Astrocyte (in vitro differentiated cells and primary cell): Measurements from ENCODE around the gene THOP1. TPM values are rescaled to one million over a fixed set of nuclear protein-coding genes. Genes with fewer than 3 reads are reported as not detected.
A peak's percentile ranks its signal among the peaks of the same experiment; 100 is the strongest.

ENCODE experiments used
- DNase-seq: peaks from one replicate; pipeline ENCODE4 v3.0.0-alpha.2; 2010; ENCODE audit warnings: low read depth
- FAIRE-seq: peaks from 2 replicates; lab custom pipeline; 2011; peaks lifted over from hg19 to GRCh38; lab: Jason Lieb, UNC
- H2AFZ ChIP-seq: 2 replicates; pipeline ENCODE4 v1.6.0; 2012; ENCODE audit warnings: low read depth, low read length, inconsistent platforms
- H3K27ac ChIP-seq: 2 replicates; pipeline ENCODE4 v1.5.1; 2011; ENCODE audit warnings: low read depth, low read length, inconsistent platforms
- H3K27me3 ChIP-seq: 2 replicates; pipeline ENCODE4 v1.6.0; 2011; ENCODE audit warnings: low read length, inconsistent platforms; ENCODE audit not compliant: insufficient read depth
- H3K36me3 ChIP-seq: 2 replicates; pipeline ENCODE4 v1.5.1; 2011; ENCODE audit warnings: low read length, inconsistent platforms; ENCODE audit not compliant: insufficient read depth
- H3K4me1 ChIP-seq: 2 replicates; pipeline ENCODE4 v1.5.1; 2011; ENCODE audit warnings: low read length, inconsistent platforms; ENCODE audit not compliant: insufficient read depth
- H3K4me2 ChIP-seq: 2 replicates; pipeline ENCODE4 v1.6.0; 2012; ENCODE audit warnings: low read length, inconsistent platforms
- H3K4me3 ChIP-seq: 2 replicates; pipeline ENCODE4 v1.5.1; 2011; ENCODE audit warnings: low read depth, mild to moderate bottlenecking, low read length, inconsistent platforms; ENCODE audit not compliant: insufficient read depth
- H3K79me2 ChIP-seq: 2 replicates; pipeline ENCODE4 v1.6.0; 2012; ENCODE audit warnings: mild to moderate bottlenecking, low read length, inconsistent platforms; ENCODE audit not compliant: insufficient read depth
- H3K9ac ChIP-seq: 2 replicates; pipeline ENCODE4 v1.6.0; 2012; ENCODE audit warnings: mild to moderate bottlenecking, low read length, inconsistent platforms
- H3K9me3 ChIP-seq: 2 replicates; pipeline ENCODE4 v1.5.1; 2012; ENCODE audit warnings: low read depth, mild to moderate bottlenecking, low read length, inconsistent platforms; ENCODE audit not compliant: insufficient read depth
- H4K20me1 ChIP-seq: 2 replicates; pipeline ENCODE4 v1.6.0; 2012; ENCODE audit warnings: low read length, inconsistent platforms; ENCODE audit not compliant: insufficient read depth
- H3K27ac Mint-ChIP-seq: one replicate; pipeline ENCODE4 v1.8.0; 2021; ENCODE audit warnings: mild to moderate bottlenecking, mixed read lengths; ENCODE audit not compliant: unreplicated experiment
- H3K27me3 Mint-ChIP-seq: one replicate; pipeline ENCODE4 v1.8.0; 2021; ENCODE audit warnings: low read depth, mixed read lengths; ENCODE audit not compliant: unreplicated experiment
- H3K36me3 Mint-ChIP-seq: one replicate; pipeline ENCODE4 v1.8.0; 2021; ENCODE audit warnings: low read depth, mixed read lengths; ENCODE audit not compliant: unreplicated experiment
- H3K4me1 Mint-ChIP-seq: one replicate; pipeline ENCODE4 v1.8.0; 2021; ENCODE audit warnings: low read depth, mixed read lengths; ENCODE audit not compliant: unreplicated experiment
- H3K4me3 Mint-ChIP-seq: one replicate; pipeline ENCODE4 v1.8.0; 2021; ENCODE audit warnings: mild to moderate bottlenecking, moderate library complexity, mixed read lengths; ENCODE audit not compliant: unreplicated experiment
- H3K9me3 Mint-ChIP-seq: one replicate; pipeline ENCODE4 v1.8.0; 2021; ENCODE audit warnings: mild to moderate bottlenecking, mixed read lengths; ENCODE audit not compliant: unreplicated experiment
- EZH2 ChIP-seq: IDR thresholded peaks from 2 replicates; pipeline ENCODE4 v1.6.1; 2012; ENCODE audit warnings: mild to moderate bottlenecking, low read length, inconsistent platforms; ENCODE audit not compliant: insufficient read depth
- total RNA-seq: library from RNA; stranded (reverse); gene quantifications from 2 replicates; pipeline ENCODE4 v1.2.1, GENCODE V29; 2021
- TF ChIP-seq, protein P1 (sequence below): IDR thresholded peaks from 2 replicates; pipeline ENCODE4 v1.5.1; 2011; ENCODE audit warnings: low read depth, mild to moderate bottlenecking, inconsistent platforms, low read length, moderate library complexity; ENCODE audit not compliant: insufficient read depth

Gene THOP1
- total RNA-seq, 1 donor from 2014 or later, result 73.4 TPM

DNA sequence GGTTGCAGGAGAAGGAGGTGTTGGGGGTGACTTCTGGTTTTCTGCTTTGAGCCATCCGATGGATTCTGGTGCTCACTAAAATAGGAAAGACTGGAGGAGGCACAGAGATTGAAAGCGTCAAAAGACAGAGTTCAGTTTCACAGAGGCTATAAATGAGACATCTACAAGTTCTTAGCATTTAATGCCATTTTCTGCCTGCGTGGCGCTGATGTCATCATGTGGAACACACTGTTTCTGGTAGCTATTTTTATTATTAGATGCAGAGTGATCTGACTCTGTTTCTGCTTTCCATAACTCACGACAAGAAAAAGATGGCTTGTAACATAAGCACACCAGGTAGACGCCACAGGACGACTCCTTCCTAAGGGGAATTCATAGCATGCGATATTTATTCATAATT is 42.2 kb upstream of the THOP1 start:
- H3K36me3 Mint-ChIP-seq, result peaks cover 3% of the 10 kb centered on the region
- peaks cover 45% of the 10 kb centered on the region for H3K27me3 Mint-ChIP-seq
- no peak for DNase-seq
- no peak overlapping the region for H3K27ac Mint-ChIP-seq
- Histone ChIP-seq H3K4me2 (no peak overlapping the region), H3K9ac (no peak overlapping the region), H3K27me3 (no peaks in the 10 kb centered on the region), H3K36me3 (no peaks in the 10 kb centered on the region), H3K4me3 (no peak overlapping the region), H3K9me3 (no peaks in the 10 kb centered on the region), H3K79me2 (peaks cover 7% of the 10 kb centered on the region), H3K27ac (no peak overlapping the region), H3K4me1 (peaks cover 5% of the 10 kb centered on the region), H4K20me1 (no peaks in the 10 kb centered on the region), H2AFZ (no peak overlapping the region)
- TF ChIP-seq, protein P1, sequence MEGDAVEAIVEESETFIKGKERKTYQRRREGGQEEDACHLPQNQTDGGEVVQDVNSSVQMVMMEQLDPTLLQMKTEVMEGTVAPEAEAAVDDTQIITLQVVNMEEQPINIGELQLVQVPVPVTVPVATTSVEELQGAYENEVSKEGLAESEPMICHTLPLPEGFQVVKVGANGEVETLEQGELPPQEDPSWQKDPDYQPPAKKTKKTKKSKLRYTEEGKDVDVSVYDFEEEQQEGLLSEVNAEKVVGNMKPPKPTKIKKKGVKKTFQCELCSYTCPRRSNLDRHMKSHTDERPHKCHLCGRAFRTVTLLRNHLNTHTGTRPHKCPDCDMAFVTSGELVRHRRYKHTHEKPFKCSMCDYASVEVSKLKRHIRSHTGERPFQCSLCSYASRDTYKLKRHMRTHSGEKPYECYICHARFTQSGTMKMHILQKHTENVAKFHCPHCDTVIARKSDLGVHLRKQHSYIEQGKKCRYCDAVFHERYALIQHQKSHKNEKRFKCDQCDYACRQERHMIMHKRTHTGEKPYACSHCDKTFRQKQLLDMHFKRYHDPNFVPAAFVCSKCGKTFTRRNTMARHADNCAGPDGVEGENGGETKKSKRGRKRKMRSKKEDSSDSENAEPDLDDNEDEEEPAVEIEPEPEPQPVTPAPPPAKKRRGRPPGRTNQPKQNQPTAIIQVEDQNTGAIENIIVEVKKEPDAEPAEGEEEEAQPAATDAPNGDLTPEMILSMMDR, result no peak
- TF ChIP-seq EZH2, result no peak
- peak overlapping the region; percentile 3 for H3K4me3 Mint-ChIP-seq
- H3K9me3 Mint-ChIP-seq, result no peaks in the 10 kb centered on the region
- no peak for FAIRE-seq
- no peaks in the 10 kb centered on the region for H3K4me1 Mint-ChIP-seq

DNA sequence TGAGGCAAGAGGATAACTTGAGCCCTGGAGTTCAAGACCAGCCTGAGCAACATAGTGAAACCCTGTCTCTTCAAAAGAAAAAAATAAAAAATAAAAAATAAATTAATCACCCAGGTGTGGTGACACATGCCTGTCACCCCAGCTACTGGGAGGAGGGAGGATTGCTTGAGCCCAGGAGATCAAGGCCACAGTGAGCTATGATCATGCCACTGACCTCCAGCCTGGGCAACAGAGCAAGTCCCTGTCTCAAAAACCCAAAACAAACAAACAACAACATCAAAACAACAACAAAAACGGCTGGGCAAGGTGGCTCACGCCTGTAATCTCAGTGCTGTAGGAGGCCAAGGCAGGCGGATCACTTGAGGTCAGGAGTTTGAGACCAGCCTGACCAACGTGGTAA is 41.2 kb upstream of the THOP1 start:
- Mint-ChIP-seq H3K36me3 (no peaks in the 10 kb centered on the region), H3K9me3 (no peaks in the 10 kb centered on the region), H3K27ac (no peak overlapping the region), H3K4me3 (no peak overlapping the region), H3K4me1 (no peaks in the 10 kb centered on the region), H3K27me3 (peaks cover 45% of the 10 kb centered on the region)
- H3K9ac ChIP-seq, result no peak overlapping the region
- H3K27ac ChIP-seq, result no peak overlapping the region
- H3K9me3 ChIP-seq, result no peaks in the 10 kb centered on the region
- H3K4me1 ChIP-seq, result peaks cover 3% of the 10 kb centered on the region
- FAIRE-seq (no peak), DNase-seq (no peak)
- no peak for TF ChIP-seq EZH2
- TF ChIP-seq, protein P1, result no peak
- H3K27me3 ChIP-seq, result no peaks in the 10 kb centered on the region
- no peaks in the 10 kb centered on the region for H4K20me1 ChIP-seq
- H3K79me2 ChIP-seq, result peaks cover 5% of the 10 kb centered on the region
- H2AFZ ChIP-seq, result no peak overlapping the region
- H3K4me2 ChIP-seq, result no peak overlapping the region
- no peaks in the 10 kb centered on the region for H3K36me3 ChIP-seq
- H3K4me3 ChIP-seq, result no peak overlapping the region

DNA sequence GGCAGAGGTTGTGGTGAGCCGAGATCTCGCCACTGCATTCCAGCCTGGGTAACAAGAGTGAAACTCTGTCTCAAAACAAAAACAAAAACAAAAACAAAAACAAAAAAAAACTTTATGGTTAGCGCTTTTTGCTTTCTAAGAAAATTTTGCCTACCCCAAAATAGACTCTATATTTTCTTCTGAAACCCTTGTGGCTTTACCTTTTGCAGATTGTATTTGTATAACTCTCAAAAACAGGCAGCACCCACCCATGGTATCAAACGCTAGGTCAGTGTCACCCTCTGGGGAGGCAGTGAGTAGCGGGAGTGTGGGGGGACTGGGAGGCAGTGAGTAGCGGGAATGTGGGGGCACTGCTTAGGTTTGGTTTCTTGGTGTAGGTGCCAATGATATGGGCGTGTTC is 38.0 kb upstream of the THOP1 start:
- H2AFZ ChIP-seq, result no peak overlapping the region
- no peak overlapping the region for H3K27ac Mint-ChIP-seq
- H3K9me3 ChIP-seq, result no peaks in the 10 kb centered on the region
- H3K9me3 Mint-ChIP-seq, result no peaks in the 10 kb centered on the region
- no peak overlapping the region for H3K27ac ChIP-seq
- no peak overlapping the region for H3K4me2 ChIP-seq
- no peaks in the 10 kb centered on the region for H4K20me1 ChIP-seq
- H3K27me3 Mint-ChIP-seq, result peaks cover 33% of the 10 kb centered on the region
- no peaks in the 10 kb centered on the region for H3K27me3 ChIP-seq
- no peak overlapping the region for H3K4me3 ChIP-seq
- H3K79me2 ChIP-seq, result no peaks in the 10 kb centered on the region
- no peaks in the 10 kb centered on the region for H3K36me3 ChIP-seq
- TF ChIP-seq, protein P1, result no peak
- TF ChIP-seq EZH2, result no peak
- no peaks in the 10 kb centered on the region for H3K36me3 Mint-ChIP-seq
- H3K4me1 ChIP-seq, result no peaks in the 10 kb centered on the region
- no peak overlapping the region for H3K4me3 Mint-ChIP-seq
- H3K9ac ChIP-seq, result no peak overlapping the region
- FAIRE-seq (no peak), DNase-seq (no peak)
- no peaks in the 10 kb centered on the region for H3K4me1 Mint-ChIP-seq
